Skin epidermis (tissue), 12 donors: ENCODE results near the gene LDLRAD3.
"Not testable (repeated sequence)": the region's sequence is repeated elsewhere in the genome, so short reads cannot be mapped to it uniquely, and the experiment has no call there.

Source experiments
- H3K27ac ChIP-seq, 21 experiments: fragments of 200-600 bp; sonication (generic) in 11 of 21; one replicate each; pipeline ENCODE4 v1.5.0; 2020; ENCODE audit warnings: mild to moderate bottlenecking in 3 of 21, inconsistent platforms in 2 of 21, moderate library complexity in 2 of 21
- H3K4me3 ChIP-seq, 7 experiments: fragments of 200-600 bp; sonication (generic) in 2 of 7; one replicate each; pipeline ENCODE4 v1.5.0; 2020; ENCODE audit warnings: inconsistent platforms in 2 of 7, mild to moderate bottlenecking in 2 of 7, moderate library complexity in 1 of 7

Gene LDLRAD3

DNA sequence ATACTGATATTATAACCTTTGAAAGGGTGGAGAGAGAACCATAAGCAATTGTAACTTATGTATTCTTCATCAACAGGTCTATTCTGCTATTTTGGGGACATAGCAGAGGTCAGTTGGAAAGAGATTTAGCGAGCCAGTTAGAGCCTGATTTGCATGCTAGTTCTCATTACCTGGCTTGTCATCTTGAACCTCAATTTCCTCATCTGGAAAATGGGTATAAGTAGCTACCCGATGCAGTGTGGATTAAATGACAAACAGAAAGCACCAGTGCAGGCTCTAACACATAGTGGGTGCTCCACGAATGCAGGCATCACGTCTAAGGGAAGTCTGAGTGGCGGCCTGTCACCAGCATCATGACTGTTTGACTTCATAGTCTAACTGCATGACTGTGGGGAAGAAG lies 67.7 kb downstream of the LDLRAD3 start:
- Histone ChIP-seq H3K27ac (peak overlapping the region in 1 of 21 experiments; percentile 28), H3K4me3 (no peak overlapping the region)

DNA sequence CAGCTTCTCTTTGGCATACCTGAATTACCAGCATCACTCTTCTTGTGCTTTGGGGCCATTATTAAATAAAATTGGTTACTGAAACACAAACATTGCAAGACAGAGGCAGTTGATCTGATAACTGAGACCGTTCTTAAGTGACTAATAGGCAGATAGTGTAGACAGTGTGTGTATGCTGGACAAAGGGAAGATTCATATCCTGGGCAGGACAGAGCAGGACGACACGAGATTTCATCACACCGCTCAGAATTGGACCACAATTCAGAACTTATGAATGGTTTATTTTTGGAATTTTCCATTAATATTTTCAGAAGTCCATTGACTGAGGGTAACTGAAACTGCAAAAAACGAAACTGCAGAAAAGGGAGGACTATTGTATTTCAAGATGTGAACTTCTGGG lies 68.6 kb downstream of the LDLRAD3 start:
- no peak overlapping the region for H3K27ac ChIP-seq
- H3K4me3 ChIP-seq: no peak overlapping the region

DNA sequence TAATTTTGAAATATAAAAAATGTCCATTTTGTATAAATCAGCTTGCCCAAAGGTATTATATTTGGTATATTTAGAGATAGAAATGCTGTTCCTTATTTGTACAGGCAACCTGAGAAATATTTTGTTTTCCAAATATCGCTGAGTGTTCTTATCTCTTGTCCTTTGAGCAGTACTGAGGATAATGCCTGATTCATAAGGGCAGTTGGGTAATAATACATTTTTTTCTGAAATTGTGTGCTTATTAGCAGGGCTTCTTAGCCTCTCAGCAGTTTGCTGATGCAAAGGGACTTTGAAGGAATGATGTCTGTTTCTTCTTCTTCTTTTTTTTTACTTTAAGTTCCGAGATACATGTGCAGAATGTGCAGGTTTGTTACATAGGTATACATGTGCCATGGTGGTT lies 69.1 kb downstream of the LDLRAD3 start:
- peak overlapping the region in 3 of 21 experiments; percentile 3 to 41 (median 14) for H3K27ac ChIP-seq

DNA sequence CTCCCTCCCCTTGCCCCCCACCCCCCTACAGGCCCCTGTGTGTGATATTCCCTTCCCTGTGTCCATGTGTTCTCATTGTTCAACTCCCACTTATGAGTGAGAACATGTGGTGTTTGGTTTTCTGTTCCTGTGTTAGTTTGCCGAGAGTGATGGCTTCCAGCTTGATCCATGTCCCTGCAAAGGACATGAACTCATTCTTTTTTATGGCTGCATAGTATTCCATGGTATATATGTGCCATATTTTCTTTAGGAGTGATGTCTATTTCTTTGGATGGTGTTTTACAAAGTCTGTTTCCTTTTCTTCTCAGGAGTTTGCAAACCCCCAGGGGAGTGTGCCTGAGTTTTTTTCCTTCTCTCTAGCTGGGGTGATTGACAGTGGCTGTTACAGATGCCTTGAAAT lies 69.6 kb downstream of the LDLRAD3 start:
- not testable (repeated sequence) for H3K4me3 ChIP-seq
- peak overlapping the region in 4 of 21 experiments; percentile 3 to 41 (median 12) for H3K27ac ChIP-seq

More for the DNA sequence above, 69.1 kb downstream of the LDLRAD3 start:
- no peak overlapping the region for H3K4me3 ChIP-seq

DNA sequence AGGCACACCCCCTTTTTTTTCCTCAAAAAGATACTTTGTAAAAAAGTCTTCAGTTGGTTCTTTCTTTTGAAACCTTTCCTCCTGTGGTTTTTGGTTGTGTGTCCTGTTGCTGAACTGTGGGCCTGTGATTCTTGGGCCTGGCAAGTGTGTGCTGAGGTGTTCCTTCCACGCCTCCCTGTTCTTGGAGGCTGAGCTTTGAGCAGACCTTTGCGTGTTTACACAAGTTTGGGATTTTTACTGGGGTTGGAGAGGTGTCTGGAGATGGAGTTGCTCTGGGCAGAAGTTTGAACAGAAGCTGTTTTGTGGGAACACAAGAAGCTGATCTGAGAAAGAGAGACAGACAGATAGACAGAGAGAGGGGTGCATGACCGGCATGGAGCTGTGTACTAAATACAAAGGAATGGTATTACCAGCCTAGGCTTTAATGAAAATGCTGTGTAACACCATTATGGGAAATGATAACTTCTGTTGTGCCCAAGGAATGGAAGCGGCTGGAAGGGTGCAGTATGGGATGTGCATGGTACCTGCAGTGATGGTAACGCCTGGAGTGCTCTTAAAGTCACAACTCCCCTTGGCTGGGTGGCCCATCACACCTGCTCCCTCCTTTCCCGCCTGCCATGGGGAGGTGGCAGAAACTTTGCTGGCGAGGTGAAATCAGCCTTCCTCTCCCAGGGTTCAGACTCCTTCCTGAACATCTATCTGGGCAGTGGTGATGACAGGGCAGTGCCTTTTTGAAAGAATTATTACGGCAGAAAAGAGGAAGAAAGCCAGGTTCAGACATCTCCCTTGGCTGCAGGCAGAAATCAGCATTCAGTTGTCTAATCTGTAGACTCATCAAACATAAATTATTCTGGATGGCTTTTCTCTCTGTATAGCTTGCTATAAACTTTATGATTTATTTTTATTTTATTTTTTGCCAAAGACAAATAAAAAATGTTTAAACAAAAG lies 70.4 kb downstream of the LDLRAD3 start:
- Histone ChIP-seq H3K27ac (peak overlapping the region in 5 of 21 experiments; percentile 6 to 41 (median 24)), H3K4me3 (no peak overlapping the region)

DNA sequence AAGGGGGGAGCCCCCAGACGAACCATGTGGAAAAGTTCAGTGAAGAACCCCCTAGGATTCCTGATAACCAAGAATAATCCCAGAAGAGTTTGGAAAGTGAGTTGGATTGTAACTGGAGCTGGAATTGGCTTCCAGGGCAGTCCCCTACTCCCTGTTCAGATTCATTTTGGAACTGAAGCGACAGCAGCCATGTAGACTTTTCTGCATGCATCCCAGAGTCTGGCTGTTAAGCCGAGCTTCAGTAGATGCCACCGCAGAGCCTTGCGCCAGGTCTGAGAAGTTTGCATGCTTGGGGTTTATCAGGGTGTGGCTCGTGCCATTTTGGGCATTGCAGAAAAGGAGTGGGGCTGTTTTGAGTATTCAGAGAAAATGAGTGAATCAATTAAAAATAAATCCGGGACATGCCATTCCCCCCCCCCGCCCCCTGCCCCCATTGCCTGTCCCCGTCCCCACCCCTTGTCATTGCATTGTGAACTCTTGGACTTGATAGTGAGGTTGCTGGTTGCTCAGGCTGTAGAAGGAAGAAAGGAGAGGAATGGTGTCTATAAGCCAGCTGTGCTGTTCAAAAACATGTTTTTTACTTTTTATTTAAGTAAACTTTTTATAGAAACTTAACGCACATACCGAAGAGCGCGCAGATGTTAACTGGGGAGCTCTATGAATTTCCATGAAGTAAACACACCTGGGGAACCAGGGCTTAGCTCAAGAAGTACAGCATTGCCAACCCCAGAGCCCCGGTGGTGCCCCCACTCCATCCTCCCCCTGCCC lies 71.2 kb downstream of the LDLRAD3 start:
- no peak overlapping the region for H3K4me3 ChIP-seq
- H3K27ac ChIP-seq: peak overlapping the region in 3 of 21 experiments; percentile 7 to 39 (median 24)

DNA sequence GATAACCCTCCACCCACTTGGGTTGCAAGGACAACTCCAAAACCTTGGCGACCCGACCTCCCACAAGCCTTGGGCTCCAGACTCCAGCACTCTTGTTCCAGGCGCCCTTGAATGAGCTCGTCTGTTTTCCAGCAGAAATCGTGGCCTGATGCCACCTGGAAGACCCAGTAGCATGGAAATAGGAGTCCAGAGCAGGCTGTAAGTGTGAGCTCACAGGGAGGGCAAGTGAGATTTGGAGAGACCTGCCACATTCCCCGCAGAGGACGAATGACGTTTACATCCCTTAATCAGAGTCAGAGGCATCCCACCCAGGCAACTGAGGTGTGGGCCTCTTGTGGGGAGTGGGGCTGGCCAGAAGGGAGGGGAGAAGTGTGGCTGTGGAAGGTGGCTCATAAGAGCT lies 71.9 kb downstream of the LDLRAD3 start:
- H3K4me3 ChIP-seq: no peak overlapping the region
- peak overlapping the region in 1 of 21 experiments; percentile 27 for H3K27ac ChIP-seq

DNA sequence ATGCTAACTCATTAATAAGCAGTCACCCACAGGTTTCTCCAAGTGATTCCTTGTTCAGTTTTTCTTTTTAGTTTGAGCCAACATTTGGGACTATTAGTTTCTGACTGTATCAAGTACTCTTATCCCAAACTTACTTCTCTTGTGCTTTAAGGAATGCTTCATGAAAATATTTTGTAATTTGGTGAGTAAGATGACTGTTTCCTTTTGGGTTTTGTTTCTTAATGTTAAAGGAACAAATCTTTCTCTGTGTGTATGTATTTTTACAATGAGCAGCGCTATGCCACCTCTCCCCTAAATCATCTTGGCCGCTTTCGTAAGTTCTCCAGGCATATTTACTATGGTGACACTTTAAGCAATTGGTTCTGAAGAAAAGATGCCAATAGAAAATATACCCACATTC lies 72.4 kb downstream of the LDLRAD3 start:
- Histone ChIP-seq H3K27ac (peak overlapping the region in 1 of 21 experiments; percentile 27), H3K4me3 (no peak overlapping the region)

DNA sequence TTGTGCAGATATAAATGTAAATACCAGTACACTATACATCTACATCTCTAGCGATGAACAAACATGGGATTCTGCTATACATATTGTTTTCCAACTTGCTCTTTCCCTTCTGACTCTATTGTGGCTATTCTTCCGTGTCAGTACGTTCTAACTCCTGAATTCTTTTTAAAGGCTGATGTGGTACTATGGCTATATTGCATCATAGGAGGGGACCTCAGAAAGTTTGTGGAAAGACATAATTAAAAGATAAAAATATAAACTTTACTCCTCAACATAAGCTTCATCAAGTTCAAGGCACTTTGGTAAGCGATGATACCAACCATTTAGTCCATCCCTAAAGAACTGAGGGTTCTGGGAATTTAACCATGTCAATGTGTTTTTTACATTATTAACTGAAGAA lies 72.8 kb downstream of the LDLRAD3 start:
- H3K27ac ChIP-seq: no peak overlapping the region
- H3K4me3 ChIP-seq: no peak overlapping the region

DNA sequence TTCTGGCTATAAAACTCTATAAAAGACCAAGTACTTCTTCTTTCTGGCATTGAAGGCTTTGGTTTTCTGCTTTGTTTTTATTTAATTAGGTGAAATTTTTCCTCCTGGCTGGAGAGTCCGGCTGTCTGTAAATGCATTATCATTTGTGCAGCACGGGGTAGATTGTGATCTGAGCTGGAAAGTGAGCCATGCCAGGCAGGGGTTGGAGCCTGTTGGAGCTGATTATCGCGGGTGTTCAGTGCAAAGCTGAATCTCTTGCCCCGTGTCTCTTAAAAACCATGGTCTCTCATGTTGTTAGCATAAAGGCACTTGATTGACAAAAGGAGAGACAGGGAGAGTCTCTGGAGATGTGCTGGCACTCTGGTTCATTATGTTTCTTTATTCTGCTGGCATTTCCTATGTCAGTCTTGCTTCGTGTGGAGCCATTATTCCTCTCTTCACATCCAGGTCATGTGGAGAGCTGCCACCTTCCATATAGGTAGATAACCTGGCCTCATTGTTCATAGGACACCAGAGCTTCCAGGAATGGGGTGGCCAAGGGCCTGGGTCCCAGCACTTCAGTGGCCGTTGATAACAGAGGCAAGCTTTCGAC lies 75.2 kb downstream of the LDLRAD3 start:
- Histone ChIP-seq H3K4me3 (no peak overlapping the region), H3K27ac (peak overlapping the region in 1 of 21 experiments; percentile 37)

DNA sequence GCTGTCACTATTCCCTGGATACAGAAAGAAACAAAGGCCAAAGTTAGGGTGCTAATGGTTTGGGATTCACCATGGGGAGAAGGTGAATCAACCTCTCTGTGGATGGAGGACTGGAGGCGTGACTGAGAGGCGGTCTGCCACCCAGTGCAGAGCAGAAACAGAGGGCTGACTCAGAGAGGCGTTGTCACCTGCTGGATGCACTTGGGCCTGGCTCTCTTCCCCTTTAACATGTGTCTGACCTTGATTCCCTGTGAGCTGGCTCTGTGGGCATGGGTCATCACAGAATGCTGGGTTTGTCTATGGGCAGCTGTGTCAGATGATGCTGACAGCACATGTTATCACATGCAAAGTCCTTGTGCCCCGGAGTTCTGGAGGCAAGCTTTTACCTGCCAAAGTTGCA lies 75.9 kb downstream of the LDLRAD3 start:
- Histone ChIP-seq H3K4me3 (no peak overlapping the region), H3K27ac (peak overlapping the region in 1 of 21 experiments; percentile 37)

DNA sequence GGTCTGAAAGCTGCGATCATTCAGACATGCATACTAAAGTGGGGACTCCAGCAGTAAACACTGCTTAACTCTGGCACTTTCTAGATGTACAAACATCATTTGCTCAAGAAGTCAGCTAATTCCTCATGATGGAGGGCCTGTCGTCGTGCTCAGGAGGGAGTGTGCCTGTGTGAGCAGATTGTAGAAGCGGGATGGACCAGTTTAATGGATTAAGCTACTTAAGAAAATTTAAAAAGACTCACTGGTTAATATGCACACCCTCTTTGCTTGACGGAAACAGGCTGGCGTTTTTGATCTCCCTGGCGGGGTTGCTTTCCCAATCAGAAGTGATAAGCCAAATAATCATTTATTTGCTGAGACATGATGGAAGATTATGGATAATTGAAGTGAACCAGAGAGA lies 79.0 kb downstream of the LDLRAD3 start:
- H3K4me3 ChIP-seq: no peak overlapping the region
- no peak overlapping the region for H3K27ac ChIP-seq

DNA sequence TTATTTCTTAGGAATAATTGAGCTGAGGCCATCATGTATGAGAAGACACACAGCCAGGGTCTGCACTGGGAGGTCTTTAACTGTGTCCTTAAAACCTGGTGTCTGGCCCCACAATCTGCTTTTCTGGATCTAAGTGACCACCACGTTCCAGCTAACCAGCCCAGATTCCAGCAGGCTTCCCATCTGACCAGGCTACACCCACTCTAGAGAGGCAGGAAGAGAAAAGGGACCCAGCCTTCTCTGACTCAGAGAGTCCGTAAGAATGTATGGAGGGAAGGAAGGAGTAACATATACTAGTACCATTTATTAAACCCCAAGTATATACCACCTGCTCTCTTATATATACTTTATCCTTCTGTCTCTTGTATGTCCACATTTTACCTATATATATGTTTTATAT lies 80.1 kb downstream of the LDLRAD3 start:
- H3K27ac ChIP-seq: no peak overlapping the region
- no peak overlapping the region for H3K4me3 ChIP-seq

DNA sequence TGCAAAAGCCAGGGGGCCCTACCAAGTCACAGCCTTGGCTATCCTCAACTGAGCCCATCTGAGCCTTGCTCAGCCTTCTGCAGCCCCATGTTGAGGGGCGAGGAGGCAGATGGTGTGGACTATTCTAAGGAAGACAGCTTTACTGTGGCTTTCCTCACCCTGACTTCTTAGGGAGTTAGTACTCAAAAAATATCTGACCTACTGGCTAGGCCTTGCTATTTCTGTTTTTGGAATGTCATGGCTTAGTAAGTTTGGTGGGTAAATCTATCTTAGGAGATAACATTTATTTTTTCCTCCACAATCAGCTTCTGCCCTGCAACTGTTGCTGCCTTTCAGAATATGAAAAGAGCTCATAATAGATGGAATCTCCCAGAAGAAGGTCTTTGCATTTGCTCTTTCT lies 80.9 kb downstream of the LDLRAD3 start:
- H3K4me3 ChIP-seq: no peak overlapping the region
- no peak overlapping the region for H3K27ac ChIP-seq

DNA sequence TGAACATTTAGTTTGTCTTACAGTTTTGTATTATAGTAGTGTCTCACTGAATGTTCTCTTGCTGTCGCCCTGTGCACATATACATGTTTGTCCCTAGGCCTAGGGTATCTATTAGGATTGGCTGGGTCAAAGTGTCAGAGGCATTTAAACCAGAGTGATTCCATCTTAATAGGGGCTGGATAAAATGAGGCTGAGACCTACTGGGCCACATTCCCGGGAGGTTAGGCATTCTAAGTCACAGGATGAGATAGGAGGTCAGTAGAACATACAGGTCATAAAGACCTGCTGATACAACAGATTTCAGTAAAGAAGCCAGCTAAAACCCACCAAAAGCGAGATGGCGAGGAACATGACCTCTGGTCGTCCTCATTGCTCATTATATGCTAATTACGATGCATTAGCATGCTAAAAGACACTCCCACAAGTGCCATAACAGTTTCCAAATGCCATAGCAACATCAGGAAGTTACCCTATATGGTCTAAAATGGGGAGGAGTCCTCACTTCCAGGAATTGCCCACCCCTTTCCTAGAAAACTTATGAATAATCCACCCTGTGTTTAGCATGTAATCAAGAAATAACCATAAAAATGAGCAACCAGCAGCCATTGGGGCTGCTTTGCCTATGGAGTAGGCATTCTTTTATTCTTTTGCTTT lies 82.6 kb downstream of the LDLRAD3 start:
- no peak overlapping the region for H3K4me3 ChIP-seq
- no peak overlapping the region for H3K27ac ChIP-seq

DNA sequence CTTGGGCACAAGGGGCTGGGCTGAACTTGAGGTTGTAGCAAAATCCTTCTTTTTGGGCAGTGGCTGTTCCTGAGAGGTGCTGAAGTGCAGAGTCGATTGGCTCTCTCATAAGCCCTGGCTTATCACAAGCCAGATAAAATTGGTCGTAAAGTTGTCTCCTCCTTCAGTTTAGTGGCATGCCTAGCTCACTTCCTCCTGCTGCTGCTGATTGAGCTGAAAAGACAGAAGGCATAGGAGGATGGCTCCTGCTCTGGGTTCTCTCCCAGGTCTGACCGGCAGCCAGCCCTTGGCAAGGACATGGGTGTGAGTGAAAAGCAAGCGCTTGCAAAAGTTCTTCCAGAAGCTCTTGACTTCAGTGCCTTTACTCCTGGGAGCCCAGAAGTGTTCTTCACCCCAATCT lies 83.9 kb downstream of the LDLRAD3 start:
- no peak overlapping the region for H3K4me3 ChIP-seq
- no peak overlapping the region for H3K27ac ChIP-seq

DNA sequence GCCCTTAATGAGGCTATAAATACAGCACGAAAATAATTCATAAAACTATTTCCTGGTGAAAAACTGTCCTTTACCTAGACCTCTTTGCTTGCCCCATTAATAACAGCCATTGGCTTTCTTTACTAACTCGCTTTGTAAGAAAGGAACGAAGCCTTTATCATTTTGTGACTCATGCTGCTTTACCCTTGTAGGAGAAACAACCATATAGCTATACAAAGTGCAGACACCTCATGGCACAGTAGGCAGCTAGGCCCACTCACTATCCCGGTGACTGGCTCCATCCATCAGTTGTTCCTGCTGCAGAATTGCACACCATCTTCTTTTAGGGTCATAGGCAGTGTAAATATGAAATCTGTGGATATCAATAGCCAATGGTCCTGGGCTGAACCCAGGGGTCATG lies 85.8 kb downstream of the LDLRAD3 start:
- H3K27ac ChIP-seq: no peak overlapping the region
- no peak overlapping the region for H3K4me3 ChIP-seq

DNA sequence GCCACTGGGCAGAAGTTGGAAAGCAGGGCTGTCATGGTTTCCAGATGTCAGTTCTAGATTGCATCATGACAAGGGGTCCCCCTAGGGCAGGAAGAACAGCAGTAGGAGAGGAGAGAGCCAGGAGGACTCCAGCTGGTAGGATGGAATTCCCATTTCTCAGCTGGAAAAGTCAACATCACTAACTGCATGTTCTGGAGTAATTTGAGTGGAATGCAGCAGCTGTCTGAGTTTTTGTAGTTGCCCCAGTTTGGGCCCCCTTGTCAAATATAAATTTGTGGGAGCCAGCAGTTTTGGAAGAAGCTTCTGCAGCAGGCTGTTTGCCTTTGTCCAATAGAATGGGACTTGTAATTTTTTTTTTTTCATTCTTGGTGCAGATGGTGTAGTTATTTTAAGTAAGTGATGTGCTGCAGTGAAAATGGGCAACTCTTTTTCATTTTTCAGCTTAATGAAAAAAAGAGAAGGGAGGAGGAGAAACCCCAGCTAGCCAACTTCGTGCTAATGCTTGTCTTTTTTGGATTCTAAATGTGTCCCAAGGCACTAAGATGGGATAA lies 86.9 kb downstream of the LDLRAD3 start:
- Histone ChIP-seq H3K27ac (peak overlapping the region in 2 of 21 experiments; percentile 15 to 42), H3K4me3 (no peak overlapping the region)

DNA sequence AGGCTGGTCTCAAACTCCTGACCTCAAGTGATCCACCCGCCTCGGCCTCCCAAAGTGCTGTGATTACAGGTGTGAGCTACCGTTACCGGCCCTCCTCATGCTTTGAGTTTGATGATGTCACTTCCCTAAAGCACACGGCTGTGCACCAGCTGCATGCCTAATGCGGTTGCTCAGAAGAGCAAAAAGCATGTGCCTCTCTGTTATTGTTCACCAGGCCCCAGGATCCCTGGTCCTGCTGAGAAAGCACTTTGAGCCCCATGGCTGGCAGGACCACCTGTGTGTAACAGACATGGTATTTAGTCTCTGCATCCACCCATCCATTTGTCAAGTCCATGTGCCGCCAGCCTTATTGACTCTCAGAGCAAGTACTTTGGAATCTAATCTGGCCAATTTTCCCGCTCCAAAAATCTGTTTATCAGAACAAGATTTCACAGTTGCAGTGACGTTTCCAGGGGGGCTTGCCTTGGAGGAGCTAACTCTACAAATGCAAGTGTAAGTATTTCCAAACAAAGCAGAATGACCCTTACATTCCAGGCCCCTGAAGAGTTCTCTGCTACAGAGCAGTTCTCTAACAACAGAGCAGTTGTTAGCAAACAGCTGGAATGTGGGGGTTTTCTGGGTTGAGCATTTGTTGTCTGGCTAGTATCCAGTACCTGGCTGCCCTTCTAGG lies 89.4 kb downstream of the LDLRAD3 start:
- Histone ChIP-seq H3K27ac (no peak overlapping the region), H3K4me3 (no peak overlapping the region)
